Measurements from ENCODE around the gene HBA2.
"Not testable (repeated sequence)": the region's sequence is repeated elsewhere in the genome, so short reads cannot be mapped to it uniquely, and the experiment has no call there.

GRCh38 chr16:170088-170507 lies 2.6 kb upstream of the HBA2 start:
- not testable (repeated sequence) for TF ChIP-seq POLR2A (IDR thresholded peaks at IDR 0.05; ENCODE audit: low read depth, low read length); TAF1 (IDR thresholded peaks at IDR 0.05; ENCODE audit: borderline replicate concordance, low read depth, low read length); POLR2AphosphoS5 (IDR thresholded peaks at IDR 0.05; ENCODE audit: low read depth, low read length)

All from GM12892 (cell line).